Measurements from ENCODE around the gene MIF4GD.
A peak's percentile ranks its signal among the peaks of the same experiment; 100 is the strongest.

MIF4GD gene

GRCh38 chr17:75239214-75239613 is 31.8 kb downstream of the MIF4GD start:
- Mint-ChIP-seq H3K27ac (no peak overlapping the region), H3K4me3 (no peak overlapping the region), H3K4me1 (peaks cover 43% of the 10 kb centered on the region), H3K9me3 (no peaks in the 10 kb centered on the region), H3K36me3 (ENCODE audit: low read depth) (peaks cover 60% of the 10 kb centered on the region), H3K27me3 (no peaks in the 10 kb centered on the region)
- no peak for ATAC-seq
- no peak for DNase-seq

GRCh38 chr17:75238684-75239191 is 32.3 kb downstream of the MIF4GD start:
- H3K4me3 Mint-ChIP-seq = no peak overlapping the region
- peaks cover 38% of the 10 kb centered on the region for H3K4me1 Mint-ChIP-seq
- DNase-seq (peak; percentile 67), ATAC-seq (peak; percentile 67)
- H3K27ac Mint-ChIP-seq = peak overlapping the region; percentile 9
- H3K9me3 Mint-ChIP-seq = no peaks in the 10 kb centered on the region
- no peaks in the 10 kb centered on the region for H3K27me3 Mint-ChIP-seq
- peaks cover 56% of the 10 kb centered on the region for H3K36me3 Mint-ChIP-seq (ENCODE audit: low read depth)

- Mint-ChIP-seq H3K4me3 (no peak overlapping the region), H3K27ac (no peak overlapping the region), H3K4me1 (peaks cover 32% of the 10 kb centered on the region), H3K27me3 (no peaks in the 10 kb centered on the region), H3K9me3 (no peaks in the 10 kb centered on the region), H3K36me3 (ENCODE audit: low read depth) (peaks cover 54% of the 10 kb centered on the region)
- ATAC-seq (no peak), DNase-seq (no peak)
Observed at GRCh38 chr17:75238020-75238580, 32.9 kb downstream of the MIF4GD start.

GRCh38 chr17:75237100-75238014 is 33.7 kb downstream of the MIF4GD start:
- peaks cover 24% of the 10 kb centered on the region for H3K4me1 Mint-ChIP-seq
- no peak overlapping the region for H3K4me3 Mint-ChIP-seq
- no peak for ATAC-seq

DNA sequence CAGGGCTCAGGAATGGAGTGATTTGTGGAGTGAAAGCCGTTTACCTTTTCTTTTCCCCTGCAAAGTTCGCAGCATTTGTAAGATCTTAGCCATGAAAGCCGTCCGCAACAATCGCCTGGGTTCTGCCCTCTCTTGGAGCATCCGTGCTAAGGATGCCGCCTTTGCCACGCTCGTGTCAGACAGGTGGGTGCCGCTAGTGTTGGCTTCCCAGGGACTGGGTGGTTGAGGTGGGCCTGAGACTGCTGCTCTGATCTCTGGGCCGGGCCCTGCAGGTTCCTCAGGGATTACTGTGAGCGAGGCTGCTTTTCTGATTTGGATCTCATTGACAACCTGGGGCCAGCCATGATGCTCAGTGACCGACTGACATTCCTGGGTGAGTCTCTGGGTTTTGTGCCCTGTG is 38.2 kb downstream of the MIF4GD start:
- H3K36me3 Mint-ChIP-seq (ENCODE audit: low read depth) = peaks cover 47% of the 10 kb centered on the region
- no peaks in the 10 kb centered on the region for H3K9me3 Mint-ChIP-seq
- no peaks in the 10 kb centered on the region for H3K4me1 Mint-ChIP-seq
- DNase-seq (no peak), ATAC-seq (no peak)
- no peaks in the 10 kb centered on the region for H3K27me3 Mint-ChIP-seq
- no peak overlapping the region for H3K27ac Mint-ChIP-seq
- no peak overlapping the region for H3K4me3 Mint-ChIP-seq

More at GRCh38 chr17:75237100-75238014, 33.7 kb downstream of the MIF4GD start:
- no peaks in the 10 kb centered on the region for H3K27me3 Mint-ChIP-seq
- no peaks in the 10 kb centered on the region for H3K9me3 Mint-ChIP-seq
- H3K27ac Mint-ChIP-seq = no peak overlapping the region
- no peak for DNase-seq
- H3K36me3 Mint-ChIP-seq (ENCODE audit: low read depth) = peaks cover 57% of the 10 kb centered on the region

GRCh38 chr17:75231741-75232464 is 39.1 kb downstream of the MIF4GD start:
- Mint-ChIP-seq H3K36me3 (ENCODE audit: low read depth) (peaks cover 47% of the 10 kb centered on the region), H3K4me3 (no peak overlapping the region), H3K27ac (no peak overlapping the region), H3K27me3 (no peaks in the 10 kb centered on the region), H3K9me3 (no peaks in the 10 kb centered on the region), H3K4me1 (no peaks in the 10 kb centered on the region)
- ATAC-seq = no peak
- DNase-seq = no peak

DNA sequence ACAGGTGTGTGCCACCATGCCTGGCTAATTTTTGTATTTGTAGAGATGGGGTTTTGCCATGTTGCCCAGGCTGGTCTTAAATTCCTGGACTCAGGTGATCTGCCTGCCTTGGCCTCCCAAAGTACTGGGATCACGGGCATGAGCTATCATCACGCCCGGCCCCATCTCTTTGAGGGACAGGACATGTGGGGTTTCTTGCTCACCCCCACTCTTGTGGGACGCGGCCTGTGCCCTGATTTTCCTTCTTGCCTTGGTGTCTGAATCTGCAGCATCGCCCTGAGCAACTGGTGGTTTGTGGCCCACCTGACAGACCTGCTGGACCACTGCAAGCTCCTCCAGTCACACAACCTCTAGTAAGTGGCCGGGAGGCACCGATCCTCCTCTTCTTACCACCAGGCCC is 40.0 kb downstream of the MIF4GD start:
- DNase-seq (no peak), ATAC-seq (no peak)
- Mint-ChIP-seq H3K4me3 (no peak overlapping the region), H3K36me3 (ENCODE audit: low read depth) (peaks cover 50% of the 10 kb centered on the region), H3K27ac (no peak overlapping the region), H3K27me3 (no peaks in the 10 kb centered on the region), H3K9me3 (no peaks in the 10 kb centered on the region), H3K4me1 (no peaks in the 10 kb centered on the region)

DNA sequence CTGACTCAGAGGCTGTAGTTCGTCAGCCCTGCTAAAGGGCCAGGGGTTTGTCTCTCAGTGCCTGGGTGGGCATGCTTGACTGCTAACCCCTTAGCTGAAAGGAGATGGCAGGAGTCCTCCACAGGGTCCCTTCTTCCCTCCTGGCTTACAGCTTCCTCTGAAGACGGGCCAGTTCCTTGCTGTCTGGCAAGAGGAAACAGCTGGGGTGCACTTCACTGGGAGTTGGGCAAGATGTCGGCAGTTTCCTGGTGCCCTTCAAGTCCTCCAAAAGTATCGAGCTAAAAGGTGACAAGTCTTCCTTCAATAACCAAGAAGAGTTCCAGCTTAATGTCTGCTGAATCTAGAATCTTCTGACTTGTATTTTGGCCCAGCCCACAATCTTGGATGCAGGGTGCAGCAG is 42.2 kb downstream of the MIF4GD start:
- Mint-ChIP-seq H3K27me3 (no peaks in the 10 kb centered on the region), H3K36me3 (ENCODE audit: low read depth) (peaks cover 52% of the 10 kb centered on the region), H3K4me3 (no peak overlapping the region), H3K9me3 (no peaks in the 10 kb centered on the region), H3K27ac (no peak overlapping the region), H3K4me1 (peaks cover 3% of the 10 kb centered on the region)
- ATAC-seq = no peak
- no peak for DNase-seq

GRCh38 chr17:75228305-75228704 is 42.7 kb downstream of the MIF4GD start:
- Mint-ChIP-seq H3K9me3 (no peaks in the 10 kb centered on the region), H3K27me3 (no peaks in the 10 kb centered on the region), H3K4me1 (peaks cover 3% of the 10 kb centered on the region), H3K4me3 (no peak overlapping the region), H3K27ac (no peak overlapping the region), H3K36me3 (ENCODE audit: low read depth) (peaks cover 52% of the 10 kb centered on the region)
- DNase-seq = no peak
- no peak for ATAC-seq

DNA sequence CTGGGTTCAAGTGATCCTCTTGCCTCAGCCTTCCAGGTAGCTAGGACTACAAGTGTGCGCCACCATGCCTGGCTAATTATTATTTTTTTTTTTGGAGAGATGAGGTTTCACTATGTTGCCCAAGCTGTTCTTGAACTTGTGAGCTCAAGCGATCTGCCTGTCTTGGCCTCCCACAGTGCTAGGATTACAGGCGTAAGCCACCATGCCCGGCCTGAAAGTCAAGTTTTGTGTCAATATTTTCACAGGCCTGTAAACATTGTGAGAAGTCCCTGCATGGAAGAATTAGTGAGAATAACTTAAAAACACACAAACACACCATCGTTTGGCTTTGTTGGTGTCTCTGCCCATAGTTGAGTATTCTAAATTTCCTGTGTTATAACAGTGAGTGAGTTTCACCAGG is 43.3 kb downstream of the MIF4GD start:
- ATAC-seq (no peak), DNase-seq (no peak)
- Mint-ChIP-seq H3K4me3 (no peak overlapping the region), H3K4me1 (peaks cover 3% of the 10 kb centered on the region), H3K36me3 (ENCODE audit: low read depth) (peaks cover 51% of the 10 kb centered on the region), H3K27ac (no peak overlapping the region), H3K9me3 (no peaks in the 10 kb centered on the region), H3K27me3 (no peaks in the 10 kb centered on the region)

DNA sequence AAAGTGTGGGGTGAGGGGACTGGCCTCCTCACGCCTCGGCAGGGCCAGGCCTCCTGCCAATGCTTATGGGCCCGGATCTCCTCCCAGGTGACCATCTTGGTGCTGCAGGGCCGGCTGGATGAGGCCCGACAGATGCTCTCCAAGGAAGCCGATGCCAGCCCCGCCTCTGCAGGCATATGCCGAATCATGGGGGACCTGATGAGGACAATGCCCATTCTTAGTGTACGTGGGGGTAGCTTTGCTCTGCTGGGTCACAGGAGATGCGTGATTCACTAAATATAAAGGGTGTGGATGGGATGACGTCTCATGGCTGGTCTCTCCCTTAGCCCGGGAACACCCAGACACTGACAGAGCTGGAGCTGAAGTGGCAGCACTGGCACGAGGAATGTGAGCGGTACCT is 46.0 kb downstream of the MIF4GD start:
- DNase-seq (no peak), ATAC-seq (no peak)
- peaks cover 42% of the 10 kb centered on the region for H3K36me3 Mint-ChIP-seq (ENCODE audit: low read depth)
- H3K4me1 Mint-ChIP-seq = peaks cover 3% of the 10 kb centered on the region
- H3K27ac Mint-ChIP-seq = no peak overlapping the region
- no peaks in the 10 kb centered on the region for H3K27me3 Mint-ChIP-seq
- H3K4me3 Mint-ChIP-seq = no peak overlapping the region
- H3K9me3 Mint-ChIP-seq = no peaks in the 10 kb centered on the region

GRCh38 chr17:75219815-75220214 is 51.2 kb downstream of the MIF4GD start:
- DNase-seq (no peak), ATAC-seq (no peak)
- peaks cover 2% of the 10 kb centered on the region for H3K4me1 Mint-ChIP-seq
- peaks cover 49% of the 10 kb centered on the region for H3K36me3 Mint-ChIP-seq (ENCODE audit: low read depth)
- H3K4me3 Mint-ChIP-seq = no peak overlapping the region
- H3K27ac Mint-ChIP-seq = no peak overlapping the region
- no peaks in the 10 kb centered on the region for H3K9me3 Mint-ChIP-seq
- no peaks in the 10 kb centered on the region for H3K27me3 Mint-ChIP-seq

DNA sequence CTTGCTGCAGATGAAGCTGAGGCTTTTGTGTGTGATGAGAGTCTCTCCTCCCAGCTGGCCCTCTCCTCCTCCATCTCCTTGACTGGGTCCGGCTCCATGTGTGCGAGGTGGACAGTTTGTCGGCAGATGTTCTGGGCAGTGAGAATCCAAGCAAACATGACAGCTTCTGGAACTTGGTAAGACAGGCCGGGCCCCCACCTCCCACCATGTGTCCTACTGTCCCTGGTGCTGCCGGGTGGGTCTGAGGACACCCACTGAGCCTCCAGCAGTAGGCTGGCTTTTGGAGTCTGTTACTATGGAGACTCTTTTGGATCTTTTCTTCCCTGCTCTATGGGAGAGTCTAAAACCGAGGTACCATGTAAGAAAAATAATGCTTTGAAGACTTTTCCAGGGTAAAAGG is 52.9 kb downstream of the MIF4GD start:
- Mint-ChIP-seq H3K27ac (no peak overlapping the region), H3K36me3 (ENCODE audit: low read depth) (peaks cover 52% of the 10 kb centered on the region), H3K27me3 (no peaks in the 10 kb centered on the region), H3K4me1 (no peaks in the 10 kb centered on the region), H3K9me3 (no peaks in the 10 kb centered on the region), H3K4me3 (no peak overlapping the region)
- DNase-seq = no peak
- no peak for ATAC-seq

Measured in activated naive CD8-positive, alpha-beta T cell treated with anti-CD3 and anti-CD28 coated beads, Interleukin-2, amount 50 U/mL, for 24 hours (primary cell).